ENCODE measurements around the gene EVA1A. TPM values are rescaled to one million over a fixed set of nuclear protein-coding genes. Genes with fewer than 3 reads are reported as not detected.

Gene EVA1A
- polyA plus RNA-seq, 1 donor (not counting 4 experiments of a cell fraction or from before 2014, with no cell fraction given): 11.5 TPM

- Histone ChIP-seq H3K4me1 (ENCODE audit: control insufficient read depth, extremely low read depth, insufficient read depth, low read length) (peaks cover 19% of the 10 kb centered on the region), H3K4me3 (ENCODE audit: control insufficient read depth in 2 of 3, extremely low read depth in 1 of 3, insufficient read depth in 2 of 3, low read depth in 1 of 3, low read length in 3 of 3) (no peak overlapping the region), H3K9me3 (ENCODE audit: control insufficient read depth, low read depth, low read length) (no peaks in the 10 kb centered on the region), H3K9me1 (ENCODE audit: control insufficient read depth, extremely low read depth, insufficient read depth, low read length) (no peaks in the 10 kb centered on the region), H3K79me2 (ENCODE audit: control insufficient read depth, insufficient read depth, low read length) (no peaks in the 10 kb centered on the region), H3K36me3 (ENCODE audit: control insufficient read depth in 2 of 2, extremely low read depth in 1 of 2, insufficient read depth in 2 of 2, low read length in 2 of 2) (no peaks in the 10 kb centered on the region), H2AFZ (ENCODE audit: control insufficient read depth, low read length) (no peak overlapping the region), H4K20me1 (ENCODE audit: control insufficient read depth, extremely low read depth, insufficient read depth, low read length) (no peaks in the 10 kb centered on the region), H3K4me2 (ENCODE audit: control insufficient read depth, extremely low read depth, insufficient read depth, low read depth, low read length) (no peak overlapping the region), H3K9ac (ENCODE audit: control insufficient read depth, extremely low read depth, insufficient read depth, low read length) (no peak overlapping the region), H3K27me3 (ENCODE audit: control insufficient read depth, extremely low read depth, insufficient read depth, low read length) (no peaks in the 10 kb centered on the region), H3K27ac (ENCODE audit: control insufficient read depth, insufficient read depth, low read length) (no peak overlapping the region)
- TF ChIP-seq EZH2 (IDR thresholded peaks at IDR 0.05; ENCODE audit: low read length): no peak
- TF ChIP-seq CTCF (optimal IDR thresholded peaks at IDR 0.05 in 1 of 3, IDR thresholded peaks at IDR 0.05 in 1 of 3, conservative IDR thresholded peaks at IDR 0.05 in 1 of 3; ENCODE audit: extremely low read depth in 1 of 3, insufficient read depth in 2 of 3, low read length in 3 of 3): no peak
- dilution Hi-C loops (cut with MboI; ENCODE audit: extremely low pct_ligation_motif_present, low sequenced_read_pairs): no loop called here
- FAIRE-seq (peak; percentile 34), DNase-seq (ENCODE audit: low read depth, low spot score) (no peak)
Measured at GRCh38 chr2:75498907-75499306, 61.8 kb downstream of the EVA1A start.

- TF ChIP-seq EZH2 (IDR thresholded peaks at IDR 0.05; ENCODE audit: low read length): no peak
- TF ChIP-seq CTCF (optimal IDR thresholded peaks at IDR 0.05 in 1 of 3, IDR thresholded peaks at IDR 0.05 in 1 of 3, conservative IDR thresholded peaks at IDR 0.05 in 1 of 3; ENCODE audit: extremely low read depth in 1 of 3, insufficient read depth in 2 of 3, low read length in 3 of 3): no peak
- H3K4me3 ChIP-seq (ENCODE audit: control insufficient read depth in 2 of 3, extremely low read depth in 1 of 3, insufficient read depth in 2 of 3, low read depth in 1 of 3, low read length in 3 of 3): no peak overlapping the region
- H3K36me3 ChIP-seq (ENCODE audit: control insufficient read depth in 2 of 2, extremely low read depth in 1 of 2, insufficient read depth in 2 of 2, low read length in 2 of 2): peaks cover 4% of the 10 kb centered on the region in 2 experiments
- no peak overlapping the region for H3K27ac ChIP-seq (ENCODE audit: control insufficient read depth, insufficient read depth, low read length)
- no peaks in the 10 kb centered on the region for H3K9me3 ChIP-seq (ENCODE audit: control insufficient read depth, low read depth, low read length)
- no peak overlapping the region for H3K9ac ChIP-seq (ENCODE audit: control insufficient read depth, extremely low read depth, insufficient read depth, low read length)
- no peak for FAIRE-seq
- no peaks in the 10 kb centered on the region for H3K27me3 ChIP-seq (ENCODE audit: control insufficient read depth, extremely low read depth, insufficient read depth, low read length)
- no peaks in the 10 kb centered on the region for H3K79me2 ChIP-seq (ENCODE audit: control insufficient read depth, insufficient read depth, low read length)
- peaks cover 7% of the 10 kb centered on the region for H3K4me1 ChIP-seq (ENCODE audit: control insufficient read depth, extremely low read depth, insufficient read depth, low read length)
- DNase-seq (ENCODE audit: low read depth, low spot score): no peak
- no peak overlapping the region for H2AFZ ChIP-seq (ENCODE audit: control insufficient read depth, low read length)
- no peaks in the 10 kb centered on the region for H4K20me1 ChIP-seq (ENCODE audit: control insufficient read depth, extremely low read depth, insufficient read depth, low read length)
- H3K9me1 ChIP-seq (ENCODE audit: control insufficient read depth, extremely low read depth, insufficient read depth, low read length): no peaks in the 10 kb centered on the region
- dilution Hi-C loops (cut with MboI; ENCODE audit: extremely low pct_ligation_motif_present, low sequenced_read_pairs): no loop called here
- no peak overlapping the region for H3K4me2 ChIP-seq (ENCODE audit: control insufficient read depth, extremely low read depth, insufficient read depth, low read depth, low read length)
Measured at GRCh38 chr2:75497256-75497655, 63.5 kb downstream of the EVA1A start.
